Fibroblast of lung (primary cell): ENCODE data around the gene ENPEP.

Source experiments
- EZH2 ChIP-seq: IDR thresholded peaks from 2 replicates; pipeline ENCODE4 v1.5.1; 2012; ENCODE audit warnings: low read length, control low read depth, mild to moderate bottlenecking; ENCODE audit errors: missing control alignments
- TF ChIP-seq, protein P1 (sequence below), 2 donors: IDR thresholded peaks in 1 of 2; conservative IDR thresholded peaks in 1 of 2; 1 replicate in 1 of 2; 2 replicates in 1 of 2; pipeline ENCODE4 v1.5.1; 2011 to 2012; ENCODE audit warnings: low read length in 2 of 2, control low read depth in 1 of 2, inconsistent platforms in 1 of 2, low read depth in 1 of 2, mild to moderate bottlenecking in 1 of 2

DNA sequence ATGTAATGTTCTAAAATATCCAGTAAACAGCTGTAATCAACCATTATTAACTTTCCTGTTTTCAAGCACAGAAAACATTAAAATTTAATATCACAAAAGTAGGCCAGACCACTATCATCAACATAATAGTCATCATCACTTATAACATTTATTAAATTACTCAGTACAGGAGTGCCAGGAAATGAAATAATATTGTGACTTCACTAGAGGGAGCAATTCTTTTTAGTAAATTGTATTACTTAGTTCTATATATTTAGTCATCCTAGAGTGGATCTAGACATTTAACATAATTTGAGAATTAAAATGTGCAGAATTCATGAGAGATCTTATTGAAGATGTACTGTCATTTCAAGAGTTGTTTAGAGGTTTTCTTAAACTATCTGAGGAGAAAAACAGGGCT, 113.3 kb downstream of the ENPEP start:
- TF ChIP-seq, protein P1, sequence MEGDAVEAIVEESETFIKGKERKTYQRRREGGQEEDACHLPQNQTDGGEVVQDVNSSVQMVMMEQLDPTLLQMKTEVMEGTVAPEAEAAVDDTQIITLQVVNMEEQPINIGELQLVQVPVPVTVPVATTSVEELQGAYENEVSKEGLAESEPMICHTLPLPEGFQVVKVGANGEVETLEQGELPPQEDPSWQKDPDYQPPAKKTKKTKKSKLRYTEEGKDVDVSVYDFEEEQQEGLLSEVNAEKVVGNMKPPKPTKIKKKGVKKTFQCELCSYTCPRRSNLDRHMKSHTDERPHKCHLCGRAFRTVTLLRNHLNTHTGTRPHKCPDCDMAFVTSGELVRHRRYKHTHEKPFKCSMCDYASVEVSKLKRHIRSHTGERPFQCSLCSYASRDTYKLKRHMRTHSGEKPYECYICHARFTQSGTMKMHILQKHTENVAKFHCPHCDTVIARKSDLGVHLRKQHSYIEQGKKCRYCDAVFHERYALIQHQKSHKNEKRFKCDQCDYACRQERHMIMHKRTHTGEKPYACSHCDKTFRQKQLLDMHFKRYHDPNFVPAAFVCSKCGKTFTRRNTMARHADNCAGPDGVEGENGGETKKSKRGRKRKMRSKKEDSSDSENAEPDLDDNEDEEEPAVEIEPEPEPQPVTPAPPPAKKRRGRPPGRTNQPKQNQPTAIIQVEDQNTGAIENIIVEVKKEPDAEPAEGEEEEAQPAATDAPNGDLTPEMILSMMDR (conservative IDR thresholded peaks at IDR 0.05 in 1 of 2, IDR thresholded peaks at IDR 0.05 in 1 of 2; ENCODE audit: low read depth in 1 of 2, low read length in 2 of 2) = no peak
- TF ChIP-seq EZH2 = no peak
